ENCODE data around the gene PRDX2.

GRCh38 chr19:12836529-12836863, 34.9 kb upstream of the PRDX2 start:
- TF ChIP-seq, protein P1, sequence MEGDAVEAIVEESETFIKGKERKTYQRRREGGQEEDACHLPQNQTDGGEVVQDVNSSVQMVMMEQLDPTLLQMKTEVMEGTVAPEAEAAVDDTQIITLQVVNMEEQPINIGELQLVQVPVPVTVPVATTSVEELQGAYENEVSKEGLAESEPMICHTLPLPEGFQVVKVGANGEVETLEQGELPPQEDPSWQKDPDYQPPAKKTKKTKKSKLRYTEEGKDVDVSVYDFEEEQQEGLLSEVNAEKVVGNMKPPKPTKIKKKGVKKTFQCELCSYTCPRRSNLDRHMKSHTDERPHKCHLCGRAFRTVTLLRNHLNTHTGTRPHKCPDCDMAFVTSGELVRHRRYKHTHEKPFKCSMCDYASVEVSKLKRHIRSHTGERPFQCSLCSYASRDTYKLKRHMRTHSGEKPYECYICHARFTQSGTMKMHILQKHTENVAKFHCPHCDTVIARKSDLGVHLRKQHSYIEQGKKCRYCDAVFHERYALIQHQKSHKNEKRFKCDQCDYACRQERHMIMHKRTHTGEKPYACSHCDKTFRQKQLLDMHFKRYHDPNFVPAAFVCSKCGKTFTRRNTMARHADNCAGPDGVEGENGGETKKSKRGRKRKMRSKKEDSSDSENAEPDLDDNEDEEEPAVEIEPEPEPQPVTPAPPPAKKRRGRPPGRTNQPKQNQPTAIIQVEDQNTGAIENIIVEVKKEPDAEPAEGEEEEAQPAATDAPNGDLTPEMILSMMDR (conservative IDR thresholded peaks at IDR 0.05; ENCODE audit: low read depth, low read length) = no peak
- TF ChIP-seq EZH2phosphoT487 (IDR thresholded peaks at IDR 0.05; ENCODE audit: borderline replicate concordance, low read length) = no peak

Data from PC-3 (cell line).